ENCODE data around the gene ARHGAP40. TPM values are rescaled to one million over a fixed set of nuclear protein-coding genes. Genes with fewer than 3 reads are reported as not detected.

The ARHGAP40 gene
- total RNA-seq, 1 donor = not detected

GRCh38 chr20:38563802-38564431 lies 37.7 kb upstream of the ARHGAP40 start:
- TF ChIP-seq CTCF (IDR thresholded peaks at IDR 0.05; ENCODE audit: insufficient read depth, low read depth, low read length) = no peak
- no peak overlapping the region for H3K4me3 ChIP-seq (ENCODE audit: low read depth, low read length)
- DNase-seq (ENCODE audit: low read depth) = no peak

GRCh38 chr20:38564680-38565079 lies 36.9 kb upstream of the ARHGAP40 start:
- H3K4me3 ChIP-seq (ENCODE audit: low read depth, low read length) = no peak overlapping the region
- no peak for DNase-seq (ENCODE audit: low read depth)
- no peak for TF ChIP-seq CTCF (IDR thresholded peaks at IDR 0.05; ENCODE audit: insufficient read depth, low read depth, low read length)

DNA sequence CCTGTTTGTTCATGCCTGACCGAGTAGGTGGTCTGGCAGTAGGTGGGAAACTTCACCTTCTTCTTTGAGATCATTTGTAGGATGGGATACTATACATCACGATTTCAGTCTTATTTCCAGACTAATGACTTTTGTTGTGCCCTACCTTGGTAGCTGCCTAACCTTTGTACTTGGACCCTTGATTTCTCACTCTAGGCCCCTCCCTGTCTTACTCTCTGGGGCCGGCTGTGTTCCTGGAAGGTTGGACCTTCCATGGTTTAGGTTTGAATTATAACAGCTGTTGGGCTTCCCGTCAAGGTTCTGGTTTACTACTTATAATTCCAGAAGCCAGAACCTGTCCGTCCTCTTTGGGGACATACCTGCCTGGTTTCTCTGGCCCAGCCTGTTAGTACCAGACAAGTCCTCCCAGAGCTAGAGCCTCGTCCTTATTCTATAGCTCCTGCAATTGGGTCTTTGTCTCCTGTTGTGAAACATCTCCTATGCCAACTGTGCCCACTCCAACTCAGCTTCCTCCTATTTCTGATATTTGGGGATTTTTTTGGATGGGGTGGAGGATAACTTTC lies 35.5 kb upstream of the ARHGAP40 start:
- no peak overlapping the region for H3K4me3 ChIP-seq (ENCODE audit: low read depth, low read length)
- TF ChIP-seq CTCF (IDR thresholded peaks at IDR 0.05; ENCODE audit: insufficient read depth, low read depth, low read length) = no peak
- DNase-seq (ENCODE audit: low read depth) = no peak

DNA sequence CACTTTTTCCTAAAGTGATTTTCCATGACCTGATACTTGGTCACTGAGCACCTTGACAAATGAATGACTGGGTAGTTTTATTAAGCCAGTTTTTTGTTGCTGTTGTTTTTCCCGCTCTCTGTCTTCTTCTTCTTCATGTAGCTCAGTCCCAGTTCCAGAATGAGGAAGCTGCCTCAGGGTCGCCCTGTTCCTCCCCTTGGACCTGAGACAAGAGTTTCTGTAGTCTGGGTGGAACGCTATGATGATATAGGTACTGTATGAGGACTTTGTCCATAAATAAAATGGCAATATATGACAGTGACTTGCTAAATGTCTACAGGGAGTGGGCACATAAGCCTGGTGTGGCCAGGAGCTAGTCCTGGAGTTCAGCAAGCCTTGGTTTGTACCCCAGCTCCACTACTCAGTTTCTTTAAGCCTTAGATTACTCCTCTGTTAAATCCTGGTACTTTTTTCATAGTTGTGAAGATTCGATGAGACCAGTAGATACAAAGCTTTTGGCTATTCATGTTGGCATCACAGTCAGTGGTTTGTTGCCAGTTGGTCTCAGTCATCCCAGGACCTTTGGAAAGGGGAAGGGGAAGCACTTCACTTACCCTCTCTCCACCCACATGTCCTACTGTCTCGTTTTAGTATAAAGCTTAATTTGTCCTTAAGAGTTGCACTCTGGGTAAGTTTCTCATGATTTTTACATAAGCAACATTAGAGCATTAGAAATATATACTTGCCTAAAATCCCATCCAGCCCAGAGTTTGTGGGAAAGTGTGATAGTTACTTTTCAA lies 31.7 kb upstream of the ARHGAP40 start:
- no peak for TF ChIP-seq CTCF (IDR thresholded peaks at IDR 0.05; ENCODE audit: insufficient read depth, low read depth, low read length)
- no peak for DNase-seq (ENCODE audit: low read depth)
- H3K4me3 ChIP-seq (ENCODE audit: low read depth, low read length) = no peak overlapping the region

DNA sequence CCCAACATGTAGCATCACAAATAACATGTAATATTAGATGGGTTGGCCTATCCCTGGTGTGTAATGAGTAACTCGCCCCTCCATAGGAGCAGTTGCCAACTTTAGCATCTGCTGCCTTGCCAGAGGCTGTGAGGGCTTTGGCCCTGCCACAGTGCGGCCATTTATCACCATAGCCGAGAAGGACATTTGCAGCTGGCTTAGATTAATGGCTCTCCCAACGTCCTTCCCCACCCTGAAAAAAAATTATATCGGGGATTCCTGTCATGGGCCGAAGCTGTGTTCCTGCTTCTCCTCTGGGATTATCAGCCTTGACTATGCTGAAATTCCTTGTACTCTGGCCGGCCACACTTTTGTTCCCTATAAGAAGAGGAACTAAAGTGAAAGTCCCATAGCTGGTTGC lies 28.2 kb upstream of the ARHGAP40 start:
- DNase-seq (ENCODE audit: low read depth) = no peak

More for the DNA sequence above, 28.2 kb upstream of the ARHGAP40 start:
- TF ChIP-seq CTCF (IDR thresholded peaks at IDR 0.05; ENCODE audit: insufficient read depth, low read depth, low read length) = no peak
- H3K4me3 ChIP-seq (ENCODE audit: low read depth, low read length) = no peak overlapping the region
